H1 (cell line): ENCODE data around the gene SLC2A13. TPM values are rescaled to one million over a fixed set of nuclear protein-coding genes. Genes with fewer than 3 reads are reported as not detected.

Experiments
- CTCF ChIA-PET: fragments of 300-600 bp; sonication (Branson Sonifier 250); formaldehyde crosslinking; loops from one replicate; lab custom pipeline; 2021; ENCODE audit not compliant: partially characterized antibody; lab: Charles Lee
- POLR2A ChIA-PET: fragments of 300-600 bp; sonication (Branson Sonifier 250); formaldehyde crosslinking; loops from one replicate; lab custom pipeline; 2021; ENCODE audit warnings: inconsistent platforms; ENCODE audit not compliant: partially characterized antibody; lab: Charles Lee
- DNase-seq, 2 experiments: peaks; one replicate each; pipeline versions ENCODE4 v3.0.0 to v3.0.0-alpha.2; 2010 to 2022; ENCODE audit warnings: low spot score in 2 of 2, low read depth in 1 of 2, mixed read lengths in 1 of 2
- FAIRE-seq: peaks from 2 replicates; lab custom pipeline; 2011; peaks lifted over from hg19 to GRCh38; lab: Jason Lieb, UNC
- H2AFZ ChIP-seq: 2 replicates; pipeline ENCODE4 v1.8.1; 2012; ENCODE audit warnings: low read length, inconsistent platforms
- H2AK5ac ChIP-seq: 2 replicates; pipeline ENCODE4 v1.6.1; 2013; ENCODE audit warnings: low read depth, low read length
- H2BK120ac ChIP-seq: replicated peaks from 2 replicates; pipeline ENCODE3; 2013; ENCODE audit warnings: low read depth, low read length, inconsistent platforms
- H2BK12ac ChIP-seq: 2 replicates; pipeline ENCODE4 v1.6.1; 2013; ENCODE audit warnings: low read depth, low read length
- H2BK15ac ChIP-seq: 2 replicates; pipeline ENCODE4 v1.6.1; 2013; ENCODE audit warnings: low read length
- H2BK20ac ChIP-seq: 2 replicates; pipeline ENCODE4 v1.6.1; 2013; ENCODE audit warnings: low read length
- H2BK5ac ChIP-seq: 2 replicates; pipeline ENCODE4 v1.6.1; 2013; ENCODE audit warnings: low read depth, low read length
- H3K14ac ChIP-seq: 2 replicates; pipeline ENCODE4 v1.6.1; 2013; ENCODE audit warnings: inconsistent platforms; ENCODE audit not compliant: insufficient read length
- H3K18ac ChIP-seq: 2 replicates; pipeline ENCODE4 v1.6.1; 2013; ENCODE audit warnings: low read length; ENCODE audit errors: extremely low read depth
- H3K23ac ChIP-seq: 2 replicates; pipeline ENCODE4 v1.6.1; 2013; ENCODE audit warnings: inconsistent platforms; ENCODE audit not compliant: insufficient read length
- H3K23me2 ChIP-seq: 2 replicates; pipeline ENCODE4 v1.6.1; 2013; ENCODE audit warnings: low read depth, low read length
- H3K27ac ChIP-seq: 2 replicates; pipeline ENCODE4 v1.6.1; 2011; ENCODE audit warnings: low read depth, low read length, inconsistent platforms
- H3K27me3 ChIP-seq, 4 experiments: replicated peaks in 1 of 4; 1 replicate in 1 of 4; 2 replicates in 3 of 4; pipeline versions ENCODE4 v1.6.1 to v1.8.1; 2011 to 2013; ENCODE audit warnings: low read length in 3 of 4, mild to moderate bottlenecking in 3 of 4, inconsistent platforms in 2 of 4, mixed read lengths in 2 of 4, moderate library complexity in 1 of 4; ENCODE audit not compliant: control insufficient read depth in 3 of 4, insufficient read depth in 3 of 4; ENCODE audit errors: extremely low read depth in 1 of 4
- H3K36me3 ChIP-seq, 4 experiments: 2 replicates each; pipeline versions ENCODE4 v1.6.1 to v1.8.1; 2011 to 2013; ENCODE audit warnings: mild to moderate bottlenecking in 4 of 4, low read length in 3 of 4, moderate library complexity in 2 of 4, control low read depth in 1 of 4, inconsistent platforms in 1 of 4; ENCODE audit not compliant: insufficient read depth in 4 of 4, control insufficient read depth in 2 of 4
- H3K4ac ChIP-seq: replicated peaks from 2 replicates; pipeline ENCODE3; 2013; ENCODE audit warnings: low read length, low read depth, mixed read lengths, inconsistent platforms; ENCODE audit not compliant: insufficient read length
- H3K4me1 ChIP-seq, 4 experiments: replicated peaks in 1 of 4; 1 replicate in 1 of 4; 2 replicates in 3 of 4; pipeline versions ENCODE4 v1.6.1 to v1.8.1; 2011 to 2013; ENCODE audit warnings: low read length in 3 of 4, inconsistent platforms in 2 of 4, mixed read lengths in 1 of 4; ENCODE audit not compliant: insufficient read depth in 4 of 4, control insufficient read depth in 3 of 4
- H3K4me2 ChIP-seq, 2 experiments: 2 replicates each; pipeline versions ENCODE4 v1.6.1 to v1.8.1; 2011 to 2013; ENCODE audit warnings: low read depth in 2 of 2, low read length in 2 of 2, control low read depth in 1 of 2, inconsistent platforms in 1 of 2, mild to moderate bottlenecking in 1 of 2; ENCODE audit not compliant: insufficient read depth in 1 of 2
- H3K4me3 ChIP-seq, 4 experiments: fragments of 200-600, 300-600 bp in 1 of 4; sonication (generic), shearing (Covaris generic), sonication (Bioruptor Twin) in 1 of 4; 2 replicates each; pipeline versions ENCODE4 v1.5.1 to v1.8.1; 2011 to 2016; ENCODE audit warnings: low read length in 4 of 4, low read depth in 3 of 4, control low read depth in 2 of 4, inconsistent platforms in 2 of 4, mild to moderate bottlenecking in 2 of 4, mixed read lengths in 1 of 4, moderate library complexity in 1 of 4; ENCODE audit not compliant: insufficient read depth in 2 of 4; ENCODE audit errors: extremely low read depth in 1 of 4
- H3K56ac ChIP-seq: replicated peaks from 2 replicates; pipeline ENCODE3; 2013; ENCODE audit warnings: low read depth, mild to moderate bottlenecking, mixed read lengths, low read length, inconsistent platforms; ENCODE audit not compliant: insufficient read length
- H3K79me1 ChIP-seq: 2 replicates; pipeline ENCODE4 v1.6.1; 2013; ENCODE audit warnings: low read depth, low read length, control low read depth
- H3K79me2 ChIP-seq, 2 experiments: 2 replicates each; pipeline versions ENCODE4 v1.6.1 to v1.8.1; 2012 to 2013; ENCODE audit warnings: low read length in 2 of 2, mild to moderate bottlenecking in 2 of 2, inconsistent platforms in 1 of 2; ENCODE audit not compliant: insufficient read depth in 2 of 2, control insufficient read depth in 1 of 2
- H3K9ac ChIP-seq, 4 experiments: replicated peaks in 1 of 4; 1 replicate in 1 of 4; 2 replicates in 3 of 4; pipeline versions ENCODE4 v1.6.1 to v1.8.1; 2011 to 2013; ENCODE audit warnings: low read depth in 3 of 4, low read length in 3 of 4, control low read depth in 2 of 4, mild to moderate bottlenecking in 2 of 4, moderate library complexity in 2 of 4, inconsistent platforms in 1 of 4; ENCODE audit errors: extremely low read depth in 1 of 4
- H3K9me3 ChIP-seq, 2 experiments: 2 replicates each; pipeline versions ENCODE4 v1.6.1 to v1.8.1; 2012 to 2013; ENCODE audit warnings: mild to moderate bottlenecking in 2 of 2, moderate library complexity in 2 of 2, control low read depth in 1 of 2, inconsistent platforms in 1 of 2, low read depth in 1 of 2, low read length in 1 of 2, mixed read lengths in 1 of 2; ENCODE audit not compliant: insufficient read depth in 2 of 2
- H4K20me1 ChIP-seq, 2 experiments: replicated peaks in 1 of 2; 2 replicates each; pipeline versions ENCODE3 to v1.8.1; 2011 to 2013; ENCODE audit warnings: inconsistent platforms in 2 of 2, low read length in 2 of 2, mild to moderate bottlenecking in 1 of 2; ENCODE audit not compliant: insufficient read depth in 2 of 2, control insufficient read depth in 1 of 2
- H4K5ac ChIP-seq: 2 replicates; pipeline ENCODE4 v1.6.1; 2013; ENCODE audit warnings: low read length, low read depth, mixed read lengths, inconsistent platforms; ENCODE audit not compliant: insufficient read length
- H4K8ac ChIP-seq: 2 replicates; pipeline ENCODE4 v1.8.0; 2013; ENCODE audit warnings: mild to moderate bottlenecking, moderate library complexity, low read length, inconsistent platforms; ENCODE audit not compliant: insufficient read depth; ENCODE audit errors: extremely low read depth
- H4K91ac ChIP-seq: replicated peaks from 2 replicates; pipeline ENCODE3; 2013; ENCODE audit warnings: low read length, mixed read lengths, inconsistent platforms; ENCODE audit not compliant: insufficient read length
- ATF3 ChIP-seq: IDR thresholded peaks from 2 replicates; pipeline ENCODE4 v1.6.1; 2011; ENCODE audit warnings: low read depth, mild to moderate bottlenecking, low read length; ENCODE audit not compliant: insufficient read depth
- BACH1 ChIP-seq: IDR thresholded peaks from 2 replicates; pipeline ENCODE4 v1.6.1; 2012; ENCODE audit warnings: low read length, improper control_type of control experiment
- BCL11A ChIP-seq, 2 experiments: IDR thresholded peaks; one replicate each; pipeline ENCODE4 v1.6.1; 2011; ENCODE audit warnings: low read depth in 2 of 2, low read length in 2 of 2, mild to moderate bottlenecking in 2 of 2
- BRCA1 ChIP-seq: IDR thresholded peaks from 2 replicates; pipeline ENCODE4 v1.6.1; 2012; ENCODE audit warnings: low read depth, low read length, improper control_type of control experiment
- CEBPB ChIP-seq: IDR thresholded peaks from 2 replicates; pipeline ENCODE4 v1.6.1; 2012; ENCODE audit warnings: low read depth, low read length
- CHD2 ChIP-seq: IDR thresholded peaks from 2 replicates; pipeline ENCODE4 v1.6.1; 2012; ENCODE audit warnings: low read length, improper control_type of control experiment
- EP300 ChIP-seq, 2 experiments: IDR thresholded peaks; 1 replicate in 1 of 2; 2 replicates in 1 of 2; pipeline ENCODE4 v1.6.1; 2011 to 2012; ENCODE audit warnings: low read depth in 2 of 2, low read length in 2 of 2, mild to moderate bottlenecking in 2 of 2, borderline replicate concordance in 1 of 2, inconsistent platforms in 1 of 2, moderate library complexity in 1 of 2
- NANOG ChIP-seq: IDR thresholded peaks from 2 replicates; pipeline ENCODE4 v1.6.1; 2011; ENCODE audit warnings: low read length, low read depth, mild to moderate bottlenecking, inconsistent platforms; ENCODE audit not compliant: insufficient read depth, poor library complexity, severe bottlenecking
- POLR2A ChIP-seq, 2 experiments: IDR thresholded peaks; 1 replicate in 1 of 2; 2 replicates in 1 of 2; pipeline ENCODE4 v1.6.1; 2011; ENCODE audit warnings: low read depth in 2 of 2, low read length in 2 of 2, mild to moderate bottlenecking in 2 of 2; ENCODE audit errors: control extremely low read depth in 1 of 2
- RAD21 ChIP-seq, 2 experiments: IDR thresholded peaks in 1 of 2; conservative IDR thresholded peaks in 1 of 2; 2 replicates each; pipeline ENCODE4 v1.6.1; 2011; ENCODE audit warnings: low read depth in 2 of 2, low read length in 2 of 2, improper control_type of control experiment in 1 of 2, inconsistent platforms in 1 of 2, mild to moderate bottlenecking in 1 of 2, moderate library complexity in 1 of 2
- SIRT6 ChIP-seq: IDR thresholded peaks from one replicate; pipeline ENCODE4 v1.7.1; 2012; ENCODE audit warnings: low read length, inconsistent platforms
- SIX5 ChIP-seq: IDR thresholded peaks from 2 replicates; pipeline ENCODE4 v1.6.1; 2011; ENCODE audit warnings: mild to moderate bottlenecking, low read depth, low read length
- SP4 ChIP-seq: IDR thresholded peaks from 2 replicates; pipeline ENCODE4 v1.6.1; 2012; ENCODE audit warnings: low read length, inconsistent platforms
- SUZ12 ChIP-seq: fragments of 200-600 bp; sonication (generic); IDR thresholded peaks from 2 replicates; pipeline ENCODE4 v1.6.1; 2012; ENCODE audit warnings: mild to moderate bottlenecking, inconsistent platforms, low read length, moderate library complexity, mixed read lengths
- YY1 ChIP-seq: IDR thresholded peaks from 2 replicates; pipeline ENCODE4 v1.6.1; 2011; ENCODE audit warnings: low read depth, mild to moderate bottlenecking, low read length
- WGBS, 2 experiments: shearing (Covaris generic) in 1 of 2; methylation state at CpG; one replicate each; pipeline versions ENCODE4 v1.1.6 to v1.1.7; 2013 to 2015; ENCODE audit warnings: low lambda C conversion rate in 2 of 2, mixed read lengths in 2 of 2, inconsistent platforms in 1 of 2, low coverage in 1 of 2, missing lambda C conversion rate in 1 of 2; ENCODE audit not compliant: insufficient replicate concordance in 2 of 2, insufficient coverage in 1 of 2, insufficient read length in 1 of 2; ENCODE audit errors: extremely low coverage in 1 of 2, missing lambda C conversion rate in 1 of 2; 5-methylcytosine and 5-hydroxymethylcytosine counted together
- polyA plus RNA-seq, 7 experiments: library from polyadenylated mRNA; depleted of rRNA in 3 of 7; stranded (reverse) in 5 of 7; unstranded in 2 of 7; fragments of >200 nt in 5 of 7; fragments of 200-250 nt in 2 of 7; gene quantifications; 1 replicate in 5 of 7; 2 replicates in 1 of 7; 4 replicates in 1 of 7; pipeline versions ENCODE4 v1.2.1 to v1.2.3, GENCODE V29; 2011 to 2013; ENCODE audit warnings: missing spikeins in 2 of 7, mixed read lengths in 2 of 7
- total RNA-seq: library from RNA; stranded (reverse); fragmentation: NEBNext Ultra II Directional; extraction: Animal tissue kit (Norgen Biotek cat#: 25700); gene quantifications from 2 replicates; pipeline ENCODE4 v1.2.1, GENCODE V29; 2021

The SLC2A13 gene
- total and polyA plus RNA-seq, 2 of the 8 experiments (the other 6 are each of a cell fraction or from before 2014, with no cell fraction given): 2.8 to 9.6 TPM

DNA sequence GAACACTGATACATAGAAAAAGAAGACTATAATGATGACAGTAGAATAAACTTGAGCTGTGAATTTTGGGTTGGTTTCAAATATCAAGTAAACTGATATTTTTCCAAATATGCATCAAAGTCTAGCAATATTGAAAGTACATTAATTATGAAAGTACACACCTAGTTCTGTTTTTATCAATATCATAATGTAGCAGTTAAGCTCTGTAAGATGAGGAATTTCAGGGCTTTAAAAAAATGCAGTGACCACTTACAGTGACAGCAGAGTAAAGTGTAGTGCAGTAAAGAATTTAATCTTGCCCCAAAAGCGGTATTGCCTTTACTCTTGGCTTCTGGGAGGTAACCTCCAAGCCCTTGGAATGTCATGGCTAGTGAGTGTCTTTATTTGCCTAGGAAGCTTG, 383.4 kb downstream of the SLC2A13 start:
- H3K4ac ChIP-seq: no peak overlapping the region
- no peak overlapping the region for H3K23ac ChIP-seq
- H4K91ac ChIP-seq: no peak overlapping the region
- H3K27me3 ChIP-seq: no peaks in the 10 kb centered on the region; a peak in 1 of 7 replicates
- no peaks in the 10 kb centered on the region for H3K9me3 ChIP-seq
- no peak for DNase-seq
- H3K4me1 ChIP-seq: no peaks in the 10 kb centered on the region
- no peak overlapping the region for H2BK15ac ChIP-seq
- no peak overlapping the region for H2AK5ac ChIP-seq
- H3K4me2 ChIP-seq: no peak overlapping the region
- ChIA-PET CTCF (interaction anchor here (0.7 kb wide), 1 partner anchor 186 kb away, joined by 3 read pairs; no protein-coding TSS in a partner anchor), POLR2A (no interaction called here)
- H3K14ac ChIP-seq: no peak overlapping the region
- no peak overlapping the region for H3K27ac ChIP-seq
- WGBS, 2 experiments: 88% methylated on average over 1 of the region's 1 CpG; no CpG with 5 or more reads in 1 of the 2 experiments
- H3K18ac ChIP-seq: no peak overlapping the region
- no peak overlapping the region for H2BK20ac ChIP-seq
- no peak overlapping the region for H2BK120ac ChIP-seq
- TF ChIP-seq SIRT6 (no peak), NANOG (no peak), POLR2A (IDR thresholded peaks at IDR 0.05; ENCODE audit: control extremely low read depth in 1 of 2, low read depth in 2 of 2, low read length in 2 of 2) (no peak), ATF3 (no peak), RAD21 (IDR thresholded peaks at IDR 0.05 in 1 of 2, conservative IDR thresholded peaks at IDR 0.05 in 1 of 2; ENCODE audit: low read depth in 2 of 2, low read length in 2 of 2) (no peak), CEBPB (no peak), SIX5 (no peak), BCL11A (IDR thresholded peaks at IDR 0.05; ENCODE audit: low read depth in 2 of 2, low read length in 2 of 2) (no peak), BACH1 (no peak), SUZ12 (no peak), SP4 (no peak), YY1 (no peak), EP300 (IDR thresholded peaks at IDR 0.05; ENCODE audit: borderline replicate concordance in 1 of 2, low read depth in 2 of 2, low read length in 2 of 2) (no peak), CHD2 (no peak), BRCA1 (no peak)
- H3K36me3 ChIP-seq: no peaks in the 10 kb centered on the region
- H2BK5ac ChIP-seq: no peak overlapping the region
- no peak overlapping the region for H3K9ac ChIP-seq
- H2AFZ ChIP-seq: peak overlapping the region; percentile 31; the same call in 1 of the 2 replicates
- no peaks in the 10 kb centered on the region for H3K79me1 ChIP-seq
- H2BK12ac ChIP-seq: no peak overlapping the region
- no peak for FAIRE-seq
- H4K8ac ChIP-seq: no peak overlapping the region
- H4K20me1 ChIP-seq: no peaks in the 10 kb centered on the region
- no peak overlapping the region for H3K56ac ChIP-seq
- H4K5ac ChIP-seq: no peak overlapping the region
- no peaks in the 10 kb centered on the region for H3K23me2 ChIP-seq
- no peaks in the 10 kb centered on the region for H3K79me2 ChIP-seq
- no peak overlapping the region for H3K4me3 ChIP-seq
